Neural cell (in vitro differentiated cells): ENCODE measurements around the gene PTPRF.
A peak's percentile ranks its signal among the peaks of the same experiment; 100 is the strongest.

Source experiments
- CTCF ChIP-seq: fragments of 450-650 bp; IDR thresholded peaks from 2 replicates; pipeline ENCODE4 v1.5.1; 2014; ENCODE audit warnings: antibody characterized with exemption, mild to moderate bottlenecking, moderate library complexity; ENCODE audit not compliant: poor library complexity, severe bottlenecking
- MXI1 ChIP-seq: fragments of 450-650 bp; conservative IDR thresholded peaks from 2 replicates; pipeline ENCODE4 v1.6.1; 2014; ENCODE audit warnings: antibody characterized with exemption, mild to moderate bottlenecking; ENCODE audit not compliant: poor library complexity, severe bottlenecking
- RAD21 ChIP-seq: fragments of 450-650 bp; conservative IDR thresholded peaks from 2 replicates; pipeline ENCODE4 v1.6.1; 2014; ENCODE audit warnings: antibody characterized with exemption, mild to moderate bottlenecking, moderate library complexity

DNA sequence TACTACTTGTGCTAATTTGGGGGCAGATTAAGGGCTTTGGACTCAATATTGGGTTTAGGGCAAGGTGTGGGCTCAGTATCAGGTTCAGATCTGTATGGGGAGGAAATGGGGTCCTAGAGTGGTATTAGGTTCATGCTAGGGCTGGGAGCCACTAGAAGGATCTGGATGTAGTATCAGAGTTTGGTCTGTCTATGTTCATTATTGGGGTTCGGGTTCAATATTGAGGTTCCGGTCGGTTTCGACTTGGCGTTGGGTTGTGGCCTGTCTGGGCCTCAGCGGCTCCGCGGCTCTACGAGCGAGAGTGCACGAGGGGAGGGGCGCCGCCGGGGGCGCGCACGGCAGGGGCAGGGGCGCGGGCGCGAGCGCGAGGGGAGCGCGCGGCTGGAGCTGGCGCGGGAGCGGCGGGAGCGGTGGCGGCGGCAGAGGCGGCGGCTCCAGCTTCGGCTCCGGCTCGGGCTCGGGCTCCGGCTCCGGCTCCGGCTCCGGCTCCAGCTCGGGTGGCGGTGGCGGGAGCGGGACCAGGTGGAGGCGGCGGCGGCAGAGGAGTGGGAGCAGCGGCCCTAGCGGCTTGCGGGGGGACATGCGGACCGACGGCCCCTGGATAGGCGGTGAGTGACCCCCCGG lies at the start of gene PTPRF:
- TF ChIP-seq CTCF (no peak), MXI1 (peak; percentile 36), RAD21 (no peak)
